T1000 (cell line): Measurements from ENCODE around the gene FOS.

Experiments
- DNase-seq: peaks from one replicate; lab custom pipeline; 2025; ENCODE audit warnings: mixed read lengths; lab: John Stamatoyannopoulos, UW

FOS gene

GRCh38 chr14:75250800-75251199, 27.8 kb upstream of the FOS start:
- DNase-seq: no peak

GRCh38 chr14:75252254-75252837, 26.3 kb upstream of the FOS start:
- no peak for DNase-seq

GRCh38 chr14:75254381-75254822, 24.2 kb upstream of the FOS start:
- no peak for DNase-seq

GRCh38 chr14:75254901-75255584, 23.6 kb upstream of the FOS start:
- no peak for DNase-seq

GRCh38 chr14:75258079-75258802, 20.4 kb upstream of the FOS start:
- DNase-seq: no peak

- DNase-seq: peak; percentile 99
These were observed 19.7 kb upstream of the FOS start for GRCh38 chr14:75258803-75259509.

GRCh38 chr14:75259510-75259855, 19.1 kb upstream of the FOS start:
- DNase-seq: no peak

GRCh38 chr14:75260025-75260763, 18.4 kb upstream of the FOS start:
- no peak for DNase-seq

- no peak for DNase-seq
These were observed 16.8 kb upstream of the FOS start for GRCh38 chr14:75261820-75262219.

- DNase-seq: no peak
These were observed 16.0 kb upstream of the FOS start for GRCh38 chr14:75262641-75263040.

- DNase-seq: no peak
These were observed 14.6 kb upstream of the FOS start for GRCh38 chr14:75264036-75264435.

- no peak for DNase-seq
These were observed 11.4 kb upstream of the FOS start for GRCh38 chr14:75267141-75267721.

- DNase-seq: no peak
These were observed 9.7 kb upstream of the FOS start for GRCh38 chr14:75268633-75269550.

- DNase-seq: no peak
These were observed 7.1 kb upstream of the FOS start for GRCh38 chr14:75271514-75271913.

GRCh38 chr14:75273272-75274049, 5.2 kb upstream of the FOS start:
- DNase-seq: no peak

- no peak for DNase-seq
These were observed 4.4 kb upstream of the FOS start for GRCh38 chr14:75274050-75274898.

GRCh38 chr14:75274899-75275569, 3.6 kb upstream of the FOS start:
- DNase-seq: no peak

- DNase-seq: no peak
These were observed 3.0 kb upstream of the FOS start for GRCh38 chr14:75275598-75275997.
